Measurements from ENCODE around the gene CSTPP1. TPM values are rescaled to one million over a fixed set of nuclear protein-coding genes. Genes with fewer than 3 reads are reported as not detected.

The CSTPP1 gene
- total RNA-seq, 1 donor from 2014 or later: 29.6 TPM

DNA sequence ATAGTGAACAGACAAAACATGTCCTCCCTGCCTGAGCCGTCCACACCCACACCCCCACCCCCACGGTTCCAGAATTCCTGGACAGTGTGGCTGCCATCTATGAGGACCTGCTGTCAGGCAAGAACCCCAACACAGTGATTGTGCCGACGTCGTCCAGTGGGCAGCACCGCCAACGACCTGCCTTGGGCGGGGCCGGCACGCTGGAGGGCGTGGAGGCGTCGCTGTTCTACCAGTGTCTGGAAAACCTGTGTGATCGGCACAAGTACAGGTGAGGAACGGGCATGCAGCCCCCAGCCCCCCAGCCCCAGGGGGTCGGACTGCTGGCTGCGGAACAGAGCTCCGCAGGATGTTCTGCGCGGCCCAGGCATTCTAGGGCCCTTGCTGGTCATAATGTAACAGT, 220.4 kb downstream of the CSTPP1 start:
- Mint-ChIP-seq H3K4me1 (ENCODE audit: low read depth, unreplicated experiment) (peaks cover 13% of the 10 kb centered on the region), H3K4me3 (ENCODE audit: unreplicated experiment) (no peak overlapping the region), H3K36me3 (ENCODE audit: low read depth, unreplicated experiment) (peaks cover 5% of the 10 kb centered on the region), H3K9me3 (ENCODE audit: unreplicated experiment) (no peaks in the 10 kb centered on the region), H3K27me3 (ENCODE audit: low read depth, unreplicated experiment) (no peaks in the 10 kb centered on the region), H3K27ac (ENCODE audit: unreplicated experiment) (no peak overlapping the region)
- H3K27me3 ChIP-seq (ENCODE audit: insufficient read depth, low read length): no peaks in the 10 kb centered on the region
- no peak overlapping the region for H3K27ac ChIP-seq (ENCODE audit: low read depth, low read length)
- peaks cover 25% of the 10 kb centered on the region for H3K4me1 ChIP-seq (ENCODE audit: insufficient read depth, low read length)
- no peaks in the 10 kb centered on the region for H3K36me3 ChIP-seq (ENCODE audit: insufficient read depth, low read length)
- no peak overlapping the region for H3K4me2 ChIP-seq (ENCODE audit: low read length)
- H3K9ac ChIP-seq (ENCODE audit: low read length): no peak overlapping the region
- peaks cover 36% of the 10 kb centered on the region for H4K20me1 ChIP-seq (ENCODE audit: insufficient read depth, low read length)
- DNase-seq (ENCODE audit: low read depth): no peak
- no peak overlapping the region for H3K4me3 ChIP-seq (ENCODE audit: insufficient read depth, low read depth, low read length)
- FAIRE-seq: no peak
- no peaks in the 10 kb centered on the region for H3K9me3 ChIP-seq (ENCODE audit: insufficient read depth, low read depth, low read length)
- H2AFZ ChIP-seq (ENCODE audit: low read depth, low read length): no peak overlapping the region
- no peak for TF ChIP-seq EZH2 (IDR thresholded peaks at IDR 0.05; ENCODE audit: insufficient read depth, low read length)
- TF ChIP-seq, protein P1, sequence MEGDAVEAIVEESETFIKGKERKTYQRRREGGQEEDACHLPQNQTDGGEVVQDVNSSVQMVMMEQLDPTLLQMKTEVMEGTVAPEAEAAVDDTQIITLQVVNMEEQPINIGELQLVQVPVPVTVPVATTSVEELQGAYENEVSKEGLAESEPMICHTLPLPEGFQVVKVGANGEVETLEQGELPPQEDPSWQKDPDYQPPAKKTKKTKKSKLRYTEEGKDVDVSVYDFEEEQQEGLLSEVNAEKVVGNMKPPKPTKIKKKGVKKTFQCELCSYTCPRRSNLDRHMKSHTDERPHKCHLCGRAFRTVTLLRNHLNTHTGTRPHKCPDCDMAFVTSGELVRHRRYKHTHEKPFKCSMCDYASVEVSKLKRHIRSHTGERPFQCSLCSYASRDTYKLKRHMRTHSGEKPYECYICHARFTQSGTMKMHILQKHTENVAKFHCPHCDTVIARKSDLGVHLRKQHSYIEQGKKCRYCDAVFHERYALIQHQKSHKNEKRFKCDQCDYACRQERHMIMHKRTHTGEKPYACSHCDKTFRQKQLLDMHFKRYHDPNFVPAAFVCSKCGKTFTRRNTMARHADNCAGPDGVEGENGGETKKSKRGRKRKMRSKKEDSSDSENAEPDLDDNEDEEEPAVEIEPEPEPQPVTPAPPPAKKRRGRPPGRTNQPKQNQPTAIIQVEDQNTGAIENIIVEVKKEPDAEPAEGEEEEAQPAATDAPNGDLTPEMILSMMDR (IDR thresholded peaks at IDR 0.05; ENCODE audit: insufficient read depth, low read depth, low read length): no peak
- no peaks in the 10 kb centered on the region for H3K79me2 ChIP-seq (ENCODE audit: insufficient read depth, low read length)

DNA sequence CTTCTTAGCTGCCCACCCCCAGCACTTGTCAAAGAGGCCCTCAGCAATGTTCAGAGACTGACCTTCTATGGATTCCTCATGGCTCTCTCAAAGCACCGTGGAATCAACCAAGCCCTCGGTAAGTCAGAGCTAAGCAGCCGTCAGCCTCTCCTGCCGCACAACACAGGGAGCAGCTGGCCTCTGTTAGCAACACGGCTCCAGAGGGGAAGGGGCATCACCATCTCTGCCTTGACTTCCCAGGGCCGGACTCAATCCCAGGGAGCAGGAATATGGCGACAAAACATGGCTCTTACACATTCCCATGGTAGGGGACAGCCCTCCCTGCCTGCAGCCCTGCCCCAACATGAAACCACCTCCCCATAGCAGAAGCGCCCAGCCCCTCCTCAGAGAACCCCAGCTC, 221.2 kb downstream of the CSTPP1 start:
- FAIRE-seq (no peak), DNase-seq (ENCODE audit: low read depth) (no peak)
- Mint-ChIP-seq H3K27me3 (ENCODE audit: low read depth, unreplicated experiment) (no peaks in the 10 kb centered on the region), H3K9me3 (ENCODE audit: unreplicated experiment) (no peaks in the 10 kb centered on the region), H3K27ac (ENCODE audit: unreplicated experiment) (no peak overlapping the region), H3K36me3 (ENCODE audit: low read depth, unreplicated experiment) (peaks cover 5% of the 10 kb centered on the region), H3K4me1 (ENCODE audit: low read depth, unreplicated experiment) (peaks cover 13% of the 10 kb centered on the region), H3K4me3 (ENCODE audit: unreplicated experiment) (no peak overlapping the region)
- no peak overlapping the region for H2AFZ ChIP-seq (ENCODE audit: low read depth, low read length)
- no peak overlapping the region for H3K4me2 ChIP-seq (ENCODE audit: low read length)
- peaks cover 25% of the 10 kb centered on the region for H3K4me1 ChIP-seq (ENCODE audit: insufficient read depth, low read length)
- H3K9ac ChIP-seq (ENCODE audit: low read length): no peak overlapping the region
- no peak overlapping the region for H3K27ac ChIP-seq (ENCODE audit: low read depth, low read length)
- peaks cover 33% of the 10 kb centered on the region for H4K20me1 ChIP-seq (ENCODE audit: insufficient read depth, low read length)
- no peaks in the 10 kb centered on the region for H3K27me3 ChIP-seq (ENCODE audit: insufficient read depth, low read length)
- no peaks in the 10 kb centered on the region for H3K79me2 ChIP-seq (ENCODE audit: insufficient read depth, low read length)
- H3K9me3 ChIP-seq (ENCODE audit: insufficient read depth, low read depth, low read length): no peaks in the 10 kb centered on the region
- no peaks in the 10 kb centered on the region for H3K36me3 ChIP-seq (ENCODE audit: insufficient read depth, low read length)
- no peak overlapping the region for H3K4me3 ChIP-seq (ENCODE audit: insufficient read depth, low read depth, low read length)
- TF ChIP-seq EZH2 (IDR thresholded peaks at IDR 0.05; ENCODE audit: insufficient read depth, low read length): no peak
- TF ChIP-seq, protein P1 (IDR thresholded peaks at IDR 0.05; ENCODE audit: insufficient read depth, low read depth, low read length): no peak

DNA sequence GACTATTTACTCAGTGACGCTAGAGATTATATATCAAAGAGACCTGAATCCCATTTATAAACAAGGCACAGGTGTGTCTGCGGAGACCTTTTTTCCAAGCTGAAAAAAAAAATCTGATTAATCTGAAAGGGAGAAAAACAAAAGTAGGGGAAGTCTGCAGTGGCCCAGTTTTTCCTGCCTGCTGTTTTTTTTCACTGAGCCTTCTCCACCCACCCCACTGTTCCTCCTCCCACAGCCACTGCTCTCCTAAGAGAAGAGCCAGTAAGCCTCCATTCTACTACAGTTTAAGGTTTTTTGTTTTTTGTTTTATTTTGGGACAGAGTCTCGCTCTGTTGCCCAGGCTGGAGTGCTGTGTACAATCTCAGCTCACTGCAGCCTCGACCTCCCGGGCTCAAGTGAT, 221.7 kb downstream of the CSTPP1 start:
- Mint-ChIP-seq H3K4me3 (ENCODE audit: unreplicated experiment) (peak overlapping the region; percentile 20), H3K36me3 (ENCODE audit: low read depth, unreplicated experiment) (peaks cover 5% of the 10 kb centered on the region), H3K9me3 (ENCODE audit: unreplicated experiment) (no peaks in the 10 kb centered on the region), H3K4me1 (ENCODE audit: low read depth, unreplicated experiment) (peaks cover 9% of the 10 kb centered on the region), H3K27ac (ENCODE audit: unreplicated experiment) (no peak overlapping the region), H3K27me3 (ENCODE audit: low read depth, unreplicated experiment) (no peaks in the 10 kb centered on the region)
- H3K9me3 ChIP-seq (ENCODE audit: insufficient read depth, low read depth, low read length): no peaks in the 10 kb centered on the region
- no peaks in the 10 kb centered on the region for H3K27me3 ChIP-seq (ENCODE audit: insufficient read depth, low read length)
- no peak overlapping the region for H3K4me3 ChIP-seq (ENCODE audit: insufficient read depth, low read depth, low read length)
- no peak overlapping the region for H3K27ac ChIP-seq (ENCODE audit: low read depth, low read length)
- no peak for TF ChIP-seq EZH2 (IDR thresholded peaks at IDR 0.05; ENCODE audit: insufficient read depth, low read length)
- TF ChIP-seq, protein P1 (IDR thresholded peaks at IDR 0.05; ENCODE audit: insufficient read depth, low read depth, low read length): no peak
- H3K9ac ChIP-seq (ENCODE audit: low read length): no peak overlapping the region
- H3K36me3 ChIP-seq (ENCODE audit: insufficient read depth, low read length): no peaks in the 10 kb centered on the region
- H3K4me1 ChIP-seq (ENCODE audit: insufficient read depth, low read length): peaks cover 24% of the 10 kb centered on the region
- no peak overlapping the region for H3K4me2 ChIP-seq (ENCODE audit: low read length)
- FAIRE-seq: no peak
- no peaks in the 10 kb centered on the region for H3K79me2 ChIP-seq (ENCODE audit: insufficient read depth, low read length)
- no peak overlapping the region for H2AFZ ChIP-seq (ENCODE audit: low read depth, low read length)
- peaks cover 35% of the 10 kb centered on the region for H4K20me1 ChIP-seq (ENCODE audit: insufficient read depth, low read length)
- no peak for DNase-seq (ENCODE audit: low read depth)
